Endothelial cell (in vitro differentiated cells): ENCODE results near the gene SLC16A1. TPM values are rescaled to one million over a fixed set of nuclear protein-coding genes. Genes with fewer than 3 reads are reported as not detected.

Source experiments
- DNase-seq: peaks from one replicate; pipeline ENCODE4 v3.0.0; 2021; ENCODE audit warnings: low spot score
- H3K27ac Mint-ChIP-seq: one replicate; pipeline ENCODE4 v1.8.0; 2021; ENCODE audit warnings: mixed read lengths, inconsistent platforms; ENCODE audit not compliant: unreplicated experiment
- H3K27me3 Mint-ChIP-seq: one replicate; pipeline ENCODE4 v1.8.0; 2021; ENCODE audit warnings: mild to moderate bottlenecking, moderate library complexity, mixed read lengths, inconsistent platforms; ENCODE audit not compliant: unreplicated experiment
- H3K36me3 Mint-ChIP-seq: one replicate; pipeline ENCODE4 v1.8.0; 2021; ENCODE audit warnings: mild to moderate bottlenecking, low read depth, mixed read lengths, inconsistent platforms; ENCODE audit not compliant: unreplicated experiment
- H3K4me1 Mint-ChIP-seq: one replicate; pipeline ENCODE4 v1.8.0; 2021; ENCODE audit warnings: mild to moderate bottlenecking, mixed read lengths, inconsistent platforms; ENCODE audit not compliant: unreplicated experiment
- H3K4me3 Mint-ChIP-seq: one replicate; pipeline ENCODE4 v1.8.0; 2021; ENCODE audit warnings: mild to moderate bottlenecking, mixed read lengths, inconsistent platforms; ENCODE audit not compliant: unreplicated experiment
- H3K9me3 Mint-ChIP-seq: one replicate; pipeline ENCODE4 v1.8.0; 2021; ENCODE audit warnings: mixed read lengths, inconsistent platforms; ENCODE audit not compliant: unreplicated experiment
- total RNA-seq: library from RNA; stranded (reverse); fragmentation: NEBNext Ultra II Directional; extraction: Animal tissue kit (Norgen Biotek cat#: 25700); gene quantifications from one replicate; pipeline ENCODE4 v1.2.1, GENCODE V29; 2021; ENCODE audit not compliant: unreplicated experiment
- TF ChIP-seq, protein P1 (sequence below): fragments of 200-600 bp; sonication (generic); IDR thresholded peaks from one replicate; pipeline ENCODE4 v1.5.0; 2021; ENCODE audit warnings: antibody characterized with exemption; ENCODE audit not compliant: unreplicated experiment

The SLC16A1 gene
- total RNA-seq, 1 donor from 2014 or later: 88.7 TPM

DNA sequence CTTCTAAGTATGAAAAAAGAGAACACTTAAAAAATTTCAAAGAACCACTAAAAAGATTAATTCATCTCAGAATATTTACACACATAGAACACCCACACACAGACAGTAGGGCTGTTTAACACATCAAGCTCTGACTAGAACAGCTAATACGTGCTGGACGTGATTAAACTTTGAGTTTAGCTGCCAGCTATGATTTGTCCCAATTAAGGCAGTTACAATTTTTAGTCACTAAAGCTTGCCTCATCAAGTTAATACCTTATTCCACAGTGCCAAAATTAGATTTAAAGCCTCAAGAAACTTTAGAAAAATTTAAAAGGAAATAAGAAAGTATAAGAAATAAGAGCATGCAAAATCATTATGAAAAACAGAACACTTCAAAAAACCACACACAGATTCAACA is 18.9 kb downstream of the SLC16A1 start:
- Mint-ChIP-seq H3K27me3 (no peaks in the 10 kb centered on the region), H3K4me3 (no peak overlapping the region), H3K27ac (no peak overlapping the region), H3K36me3 (no peaks in the 10 kb centered on the region), H3K4me1 (peaks cover 14% of the 10 kb centered on the region), H3K9me3 (no peaks in the 10 kb centered on the region)
- TF ChIP-seq, protein P1, sequence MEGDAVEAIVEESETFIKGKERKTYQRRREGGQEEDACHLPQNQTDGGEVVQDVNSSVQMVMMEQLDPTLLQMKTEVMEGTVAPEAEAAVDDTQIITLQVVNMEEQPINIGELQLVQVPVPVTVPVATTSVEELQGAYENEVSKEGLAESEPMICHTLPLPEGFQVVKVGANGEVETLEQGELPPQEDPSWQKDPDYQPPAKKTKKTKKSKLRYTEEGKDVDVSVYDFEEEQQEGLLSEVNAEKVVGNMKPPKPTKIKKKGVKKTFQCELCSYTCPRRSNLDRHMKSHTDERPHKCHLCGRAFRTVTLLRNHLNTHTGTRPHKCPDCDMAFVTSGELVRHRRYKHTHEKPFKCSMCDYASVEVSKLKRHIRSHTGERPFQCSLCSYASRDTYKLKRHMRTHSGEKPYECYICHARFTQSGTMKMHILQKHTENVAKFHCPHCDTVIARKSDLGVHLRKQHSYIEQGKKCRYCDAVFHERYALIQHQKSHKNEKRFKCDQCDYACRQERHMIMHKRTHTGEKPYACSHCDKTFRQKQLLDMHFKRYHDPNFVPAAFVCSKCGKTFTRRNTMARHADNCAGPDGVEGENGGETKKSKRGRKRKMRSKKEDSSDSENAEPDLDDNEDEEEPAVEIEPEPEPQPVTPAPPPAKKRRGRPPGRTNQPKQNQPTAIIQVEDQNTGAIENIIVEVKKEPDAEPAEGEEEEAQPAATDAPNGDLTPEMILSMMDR: no peak
- no peak for DNase-seq

DNA sequence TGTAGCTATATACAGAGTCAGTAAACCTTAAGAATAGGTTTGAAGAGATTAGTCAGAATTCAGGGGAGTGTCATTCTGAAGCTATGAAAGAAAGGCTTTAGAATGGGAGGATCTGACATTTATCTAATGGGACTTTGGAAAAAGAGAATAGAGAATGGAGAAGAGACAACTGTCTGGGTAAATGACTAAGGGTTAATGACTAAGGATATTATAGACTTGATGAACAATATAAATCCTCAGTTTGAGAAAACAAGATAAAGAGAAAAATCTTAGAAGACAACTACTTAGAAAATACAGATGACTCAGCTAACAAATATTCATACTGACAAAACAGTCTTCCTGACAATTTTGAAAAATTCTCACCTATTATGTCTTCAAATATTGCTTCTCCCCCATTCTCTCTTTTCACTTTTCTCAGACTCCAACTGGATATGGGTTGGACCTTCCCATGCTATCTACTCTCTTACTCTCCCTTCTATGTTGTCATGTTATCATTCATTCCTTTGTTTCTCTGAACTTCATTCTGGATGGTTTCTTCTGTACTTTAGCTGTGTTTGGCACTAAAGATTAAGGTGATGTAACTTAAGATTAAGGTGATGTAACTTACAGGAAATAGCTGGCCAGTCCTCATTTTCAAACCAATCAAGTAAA is 20.4 kb downstream of the SLC16A1 start:
- Mint-ChIP-seq H3K36me3 (no peaks in the 10 kb centered on the region), H3K9me3 (no peaks in the 10 kb centered on the region), H3K4me1 (peaks cover 14% of the 10 kb centered on the region), H3K4me3 (no peak overlapping the region), H3K27me3 (no peaks in the 10 kb centered on the region), H3K27ac (no peak overlapping the region)
- TF ChIP-seq, protein P1: no peak
- DNase-seq: no peak

DNA sequence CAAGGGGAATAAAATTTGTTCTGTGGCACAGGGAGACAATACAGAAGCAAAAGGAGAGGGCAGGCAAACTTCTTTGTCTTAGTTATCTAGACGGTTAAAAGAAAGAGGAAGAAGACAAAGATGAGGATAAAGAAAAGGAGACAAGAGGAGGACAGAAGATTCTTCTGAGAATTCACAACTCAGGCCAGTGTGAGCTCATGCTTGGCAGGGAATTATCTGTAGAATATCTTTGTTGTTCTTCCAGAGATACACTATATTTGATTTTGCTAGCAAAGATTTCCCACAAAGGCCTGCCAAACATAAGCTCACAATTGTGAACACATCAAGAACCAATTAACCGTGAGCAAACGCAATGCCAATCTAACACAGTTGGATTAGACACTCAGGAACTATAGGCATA is 21.4 kb downstream of the SLC16A1 start:
- TF ChIP-seq, protein P1: no peak
- peaks cover 14% of the 10 kb centered on the region for H3K4me1 Mint-ChIP-seq
- H3K4me3 Mint-ChIP-seq: no peak overlapping the region
- no peaks in the 10 kb centered on the region for H3K27me3 Mint-ChIP-seq
- no peak for DNase-seq
- no peak overlapping the region for H3K27ac Mint-ChIP-seq
- no peaks in the 10 kb centered on the region for H3K36me3 Mint-ChIP-seq
- no peaks in the 10 kb centered on the region for H3K9me3 Mint-ChIP-seq

DNA sequence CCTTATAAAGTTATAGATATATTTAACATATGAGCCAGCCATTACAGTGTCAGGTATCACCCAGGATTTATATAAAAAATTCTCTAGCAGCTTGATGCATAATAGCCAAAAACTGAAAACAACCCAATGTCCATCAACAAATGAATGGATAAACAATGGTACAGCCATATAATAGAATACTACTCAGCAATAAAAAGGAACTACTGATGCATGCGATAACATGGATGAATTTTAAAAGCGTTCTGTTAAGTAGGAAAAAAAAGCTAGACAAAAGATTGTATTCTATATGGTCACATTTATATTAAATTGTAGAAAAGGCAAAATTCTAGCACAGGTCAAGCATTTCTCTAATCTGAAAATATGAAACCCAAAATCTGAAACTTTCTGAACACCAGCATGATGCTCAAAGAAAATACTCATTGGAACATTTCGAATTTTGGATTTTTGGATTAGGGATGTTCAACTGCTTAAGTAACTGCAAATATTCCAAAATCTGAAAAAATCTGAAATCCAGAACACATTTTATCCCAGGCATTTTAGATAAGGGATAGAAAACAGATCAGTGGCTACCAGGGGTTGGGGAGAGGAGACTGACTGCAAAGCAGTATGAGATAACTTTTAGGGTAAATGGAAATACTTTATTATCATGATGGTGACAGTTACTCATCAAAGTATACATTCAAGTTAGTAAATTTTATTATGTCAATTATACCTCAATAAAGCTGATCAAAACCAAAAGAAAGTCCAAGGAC is 22.0 kb downstream of the SLC16A1 start:
- Mint-ChIP-seq H3K27me3 (no peaks in the 10 kb centered on the region), H3K4me3 (no peak overlapping the region), H3K27ac (no peak overlapping the region), H3K4me1 (peaks cover 14% of the 10 kb centered on the region), H3K9me3 (no peaks in the 10 kb centered on the region), H3K36me3 (no peaks in the 10 kb centered on the region)
- no peak for DNase-seq
- TF ChIP-seq, protein P1: no peak

DNA sequence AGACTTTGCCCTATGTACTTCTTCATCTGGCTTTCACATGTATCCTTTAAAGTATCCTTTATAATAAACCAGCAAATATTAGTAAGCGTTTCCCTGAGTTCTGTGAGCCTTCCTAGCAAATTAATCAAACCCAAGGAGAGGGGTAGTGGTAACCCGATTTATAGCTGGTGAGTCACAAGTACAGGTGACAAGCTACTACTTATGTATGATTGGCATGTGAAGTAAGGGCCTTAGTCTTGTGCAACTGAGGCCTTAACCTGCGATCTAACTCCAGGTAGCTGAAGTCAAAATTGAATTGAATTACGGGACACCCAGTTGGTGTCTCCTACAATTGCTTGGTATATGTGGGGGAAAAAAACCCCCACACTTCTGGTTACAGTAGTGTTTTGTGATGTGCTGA is 26.0 kb downstream of the SLC16A1 start:
- Mint-ChIP-seq H3K27me3 (no peaks in the 10 kb centered on the region), H3K4me1 (peaks cover 7% of the 10 kb centered on the region), H3K4me3 (no peak overlapping the region), H3K36me3 (no peaks in the 10 kb centered on the region), H3K9me3 (no peaks in the 10 kb centered on the region), H3K27ac (no peak overlapping the region)
- DNase-seq: no peak
- TF ChIP-seq, protein P1: no peak
